Measurements from ENCODE around the gene PRSS36. TPM values are rescaled to one million over a fixed set of nuclear protein-coding genes. Genes with fewer than 3 reads are reported as not detected.

Gene PRSS36
- total and polyA plus RNA-seq, 7 donors: 0.83 to 10.2 (median 4.7) TPM

- WGBS, 2 donors: 92 to 96% methylated on average over 16 of the region's 16 CpGs
- DNase-seq: no peak
- intact Hi-C loops (cut with DNase I): no loop called here
- Histone ChIP-seq H3K27ac (peak overlapping the region; percentile 92 to 98 (median 96)), H3K27me3 (no peaks in the 10 kb centered on the region), H3K36me3 (peaks cover 12 to 59% (median 27%) of the 10 kb centered on the region in 4 donors), H3K4me3 (no peak overlapping the region), H3K4me1 (peaks cover 0 to 24% (median 21%) of the 10 kb centered on the region in 4 donors), H3K9me3 (no peaks in the 10 kb centered on the region)
- TF ChIP-seq POLR2AphosphoS5 (IDR thresholded peaks at IDR 0.05) (no peak), CTCF (IDR thresholded peaks at IDR 0.05) (no peak), EP300 (IDR thresholded peaks at IDR 0.05) (no peak)
These were observed 29.7 kb downstream of the PRSS36 start for GRCh38 chr16:31120129-31120528.

- intact Hi-C loops (cut with DNase I): loop anchor here (1.0 to 10.0 kb wide), 2 partner anchors 24 to 336 kb away; partner anchors contain the start of gene ARMC5
These were observed 31.4 kb downstream of the PRSS36 start for GRCh38 chr16:31118223-31119155.

GRCh38 chr16:31117384-31118222, 32.3 kb downstream of the PRSS36 start, which contains the start of gene KAT8:
TSS of gene KAT8 (plus strand) at chr16:31117664. CDS start at chr16:31117682, 18 bp downstream.
- Histone ChIP-seq H3K27me3 (no peaks in the 10 kb centered on the region), H3K27ac (peak within 1 kb of the TSS; percentile 92 to 98 (median 96)), H3K4me3 (peak within 1 kb of the TSS; percentile 67 to 97 (median 90)), H3K36me3 (peaks cover 12 to 40% (median 29%) of the 10 kb centered on the region in 4 donors), H3K9me3 (no peaks in the 10 kb centered on the region), H3K4me1 (peaks cover 0 to 31% (median 21%) of the 10 kb centered on the region in 4 donors)
- WGBS, 2 donors: 0% methylated on average over 68 of the region's 68 CpGs
- peak; percentile 99 for DNase-seq
- no peak for TF ChIP-seq CTCF (IDR thresholded peaks at IDR 0.05)
- TF ChIP-seq POLR2AphosphoS5 (IDR thresholded peaks at IDR 0.05): peak; percentile 89 to 98 (median 95)
- peak in 3 of 4 donors; percentile 27 to 72 (median 38) for TF ChIP-seq EP300 (IDR thresholded peaks at IDR 0.05)
- TF ChIP-seq POLR2A (IDR thresholded peaks at IDR 0.05): peak; percentile 60 to 83
- intact Hi-C loops (cut with DNase I): loop anchor here (1.0 to 10.0 kb wide), 2 partner anchors 25 to 337 kb away; partner anchors contain the start of gene ARMC5

More at GRCh38 chr16:31118223-31119155, 31.4 kb downstream of the PRSS36 start:
- Histone ChIP-seq H3K9me3 (no peaks in the 10 kb centered on the region), H3K4me3 (peak overlapping the region; percentile 67 to 97 (median 90)), H3K27me3 (no peaks in the 10 kb centered on the region), H3K4me1 (peaks cover 0 to 31% (median 21%) of the 10 kb centered on the region in 4 donors), H3K36me3 (peaks cover 12 to 45% (median 27%) of the 10 kb centered on the region in 4 donors), H3K27ac (peak overlapping the region; percentile 92 to 98 (median 96))
- WGBS, 2 donors: 47 to 62% methylated on average over 9 of the region's 9 CpGs
- DNase-seq: no peak
- TF ChIP-seq CTCF (IDR thresholded peaks at IDR 0.05) (no peak), POLR2AphosphoS5 (IDR thresholded peaks at IDR 0.05) (peak in 2 of 4 donors; percentile 11 to 15)

- TF ChIP-seq EP300 (IDR thresholded peaks at IDR 0.05) (no peak), POLR2AphosphoS5 (IDR thresholded peaks at IDR 0.05) (peak in 3 of 4 donors; percentile 15 to 62 (median 61))
- no peak overlapping the region for H3K4me3 ChIP-seq
- H3K27me3 ChIP-seq: no peaks in the 10 kb centered on the region
- peaks cover 0 to 34% (median 26%) of the 10 kb centered on the region in 4 donors for H3K4me1 ChIP-seq
- no peaks in the 10 kb centered on the region for H3K9me3 ChIP-seq
- peaks cover 14 to 40% (median 25%) of the 10 kb centered on the region in 4 donors for H3K36me3 ChIP-seq
- peak; percentile 75 for DNase-seq
- intact Hi-C loops (cut with DNase I): loop anchor here (10.0 kb wide), 1 partner anchor 340 kb away; the partner anchor contains the start of gene ARMC5
- 39 to 76% methylated on average over 8 of the region's 8 CpGs for WGBS, 2 donors
- peak overlapping the region; percentile 44 to 92 (median 53) for H3K27ac ChIP-seq
These were observed 35.4 kb downstream of the PRSS36 start for GRCh38 chr16:31114468-31114867.

All from sigmoid colon (tissue), 7 donors.